H1 (cell line): ENCODE data around the gene GPA33.

Source experiments
- ATF3 ChIP-seq: IDR thresholded peaks from 2 replicates; pipeline ENCODE4 v1.6.1; 2011; ENCODE audit warnings: low read depth, mild to moderate bottlenecking, low read length; ENCODE audit not compliant: insufficient read depth
- CREB1 ChIP-seq: IDR thresholded peaks from 2 replicates; pipeline ENCODE4 v1.6.1; 2012; ENCODE audit warnings: inconsistent platforms
- CTCF ChIP-seq, 3 experiments: IDR thresholded peaks; 1 replicate in 2 of 3; 2 replicates in 1 of 3; pipeline versions ENCODE4 v1.5.1 to v1.6.1; 2011; ENCODE audit warnings: low read length in 3 of 3, mild to moderate bottlenecking in 3 of 3, inconsistent platforms in 2 of 3, low read depth in 1 of 3, moderate library complexity in 1 of 3; ENCODE audit not compliant: insufficient read depth in 1 of 3; ENCODE audit errors: control extremely low read depth in 1 of 3
- EZH2 ChIP-seq: fragments of 200-600 bp; sonication (generic); IDR thresholded peaks from 2 replicates; pipeline ENCODE4 v1.7.1; 2012; ENCODE audit warnings: low read depth, mild to moderate bottlenecking, moderate library complexity, low read length, inconsistent platforms; ENCODE audit not compliant: severe bottlenecking
- KDM1A ChIP-seq: fragments of 200-600, 300-600 bp; sonication (generic); IDR thresholded peaks from 2 replicates; pipeline ENCODE4 v1.7.1; 2016; ENCODE audit warnings: mild to moderate bottlenecking, low read length, borderline replicate concordance
- POLR2A ChIP-seq, 2 experiments: IDR thresholded peaks; 1 replicate in 1 of 2; 2 replicates in 1 of 2; pipeline ENCODE4 v1.6.1; 2011; ENCODE audit warnings: low read depth in 2 of 2, low read length in 2 of 2, mild to moderate bottlenecking in 2 of 2; ENCODE audit errors: control extremely low read depth in 1 of 2
- POLR2AphosphoS5 ChIP-seq: IDR thresholded peaks from 2 replicates; pipeline ENCODE4 v1.6.1; 2011; ENCODE audit warnings: low read depth, low read length
- RAD21 ChIP-seq, 2 experiments: IDR thresholded peaks in 1 of 2; conservative IDR thresholded peaks in 1 of 2; 2 replicates each; pipeline ENCODE4 v1.6.1; 2011; ENCODE audit warnings: low read depth in 2 of 2, low read length in 2 of 2, improper control_type of control experiment in 1 of 2, inconsistent platforms in 1 of 2, mild to moderate bottlenecking in 1 of 2, moderate library complexity in 1 of 2
- SIN3A ChIP-seq, 2 experiments: IDR thresholded peaks in 1 of 2; conservative IDR thresholded peaks in 1 of 2; 2 replicates each; pipeline ENCODE4 v1.6.1; 2011 to 2012; ENCODE audit warnings: low read length in 2 of 2, improper control_type of control experiment in 1 of 2, low read depth in 1 of 2, mild to moderate bottlenecking in 1 of 2
- TAF1 ChIP-seq: IDR thresholded peaks from 2 replicates; pipeline ENCODE4 v1.6.1; 2011; ENCODE audit warnings: mild to moderate bottlenecking, low read depth, low read length
- TCF12 ChIP-seq: IDR thresholded peaks from 2 replicates; pipeline ENCODE4 v1.6.1; 2011; ENCODE audit warnings: low read depth, mild to moderate bottlenecking, low read length
- USF2 ChIP-seq: IDR thresholded peaks from 2 replicates; pipeline ENCODE4 v1.6.1; 2011; ENCODE audit warnings: low read length, improper control_type of control experiment
- ZNF274 ChIP-seq: IDR thresholded peaks from 2 replicates; pipeline ENCODE4 v1.7.0; 2012; ENCODE audit warnings: low read length, borderline replicate concordance; ENCODE audit errors: extremely low read depth

- TF ChIP-seq POLR2AphosphoS5, result no peak
- TF ChIP-seq EZH2, result no peak
- TF ChIP-seq CTCF (IDR thresholded peaks at IDR 0.05; ENCODE audit: control extremely low read depth in 1 of 3, insufficient read depth in 1 of 3, low read depth in 1 of 3, low read length in 3 of 3), result no peak
- TF ChIP-seq TAF1, result no peak
- no peak for TF ChIP-seq ATF3
- TF ChIP-seq POLR2A (IDR thresholded peaks at IDR 0.05; ENCODE audit: control extremely low read depth in 1 of 2, low read depth in 2 of 2, low read length in 2 of 2), result no peak
- no peak for TF ChIP-seq ZNF274
- TF ChIP-seq USF2, result no peak
- TF ChIP-seq KDM1A, result no peak
- TF ChIP-seq CREB1, result no peak
- TF ChIP-seq SIN3A (conservative IDR thresholded peaks at IDR 0.05 in 1 of 2, IDR thresholded peaks at IDR 0.05 in 1 of 2; ENCODE audit: low read depth in 1 of 2, low read length in 2 of 2), result no peak
- no peak for TF ChIP-seq TCF12
- TF ChIP-seq RAD21 (IDR thresholded peaks at IDR 0.05 in 1 of 2, conservative IDR thresholded peaks at IDR 0.05 in 1 of 2; ENCODE audit: low read depth in 2 of 2, low read length in 2 of 2), result no peak
Observed at GRCh38 chr1:167136806-167137205, 46.6 kb upstream of the GPA33 start.
